H1 (cell line): ENCODE results near the gene MAPK8IP3. TPM values are rescaled to one million over a fixed set of nuclear protein-coding genes. Genes with fewer than 3 reads are reported as not detected.
A peak's percentile ranks its signal among the peaks of the same experiment; 100 is the strongest.

Experiments
- CTCF ChIA-PET: fragments of 300-600 bp; sonication (Branson Sonifier 250); formaldehyde crosslinking; loops from one replicate; lab custom pipeline; 2021; ENCODE audit not compliant: partially characterized antibody; lab: Charles Lee
- POLR2A ChIA-PET: fragments of 300-600 bp; sonication (Branson Sonifier 250); formaldehyde crosslinking; loops from one replicate; lab custom pipeline; 2021; ENCODE audit warnings: inconsistent platforms; ENCODE audit not compliant: partially characterized antibody; lab: Charles Lee
- DNase-seq, 2 experiments: peaks; one replicate each; pipeline versions ENCODE4 v3.0.0 to v3.0.0-alpha.2; 2010 to 2022; ENCODE audit warnings: low spot score in 2 of 2, low read depth in 1 of 2, mixed read lengths in 1 of 2
- FAIRE-seq: peaks from 2 replicates; lab custom pipeline; 2011; peaks lifted over from hg19 to GRCh38; lab: Jason Lieb, UNC
- H2AFZ ChIP-seq: 2 replicates; pipeline ENCODE4 v1.8.1; 2012; ENCODE audit warnings: low read length, inconsistent platforms
- H2AK5ac ChIP-seq: 2 replicates; pipeline ENCODE4 v1.6.1; 2013; ENCODE audit warnings: low read depth, low read length
- H2BK120ac ChIP-seq: replicated peaks from 2 replicates; pipeline ENCODE3; 2013; ENCODE audit warnings: low read depth, low read length, inconsistent platforms
- H2BK12ac ChIP-seq: 2 replicates; pipeline ENCODE4 v1.6.1; 2013; ENCODE audit warnings: low read depth, low read length
- H2BK15ac ChIP-seq: 2 replicates; pipeline ENCODE4 v1.6.1; 2013; ENCODE audit warnings: low read length
- H2BK20ac ChIP-seq: 2 replicates; pipeline ENCODE4 v1.6.1; 2013; ENCODE audit warnings: low read length
- H2BK5ac ChIP-seq: 2 replicates; pipeline ENCODE4 v1.6.1; 2013; ENCODE audit warnings: low read depth, low read length
- H3K14ac ChIP-seq: 2 replicates; pipeline ENCODE4 v1.6.1; 2013; ENCODE audit warnings: inconsistent platforms; ENCODE audit not compliant: insufficient read length
- H3K18ac ChIP-seq: 2 replicates; pipeline ENCODE4 v1.6.1; 2013; ENCODE audit warnings: low read length; ENCODE audit errors: extremely low read depth
- H3K23ac ChIP-seq: 2 replicates; pipeline ENCODE4 v1.6.1; 2013; ENCODE audit warnings: inconsistent platforms; ENCODE audit not compliant: insufficient read length
- H3K23me2 ChIP-seq: 2 replicates; pipeline ENCODE4 v1.6.1; 2013; ENCODE audit warnings: low read depth, low read length
- H3K27ac ChIP-seq: 2 replicates; pipeline ENCODE4 v1.6.1; 2011; ENCODE audit warnings: low read depth, low read length, inconsistent platforms
- H3K27me3 ChIP-seq, 4 experiments: replicated peaks in 1 of 4; 1 replicate in 1 of 4; 2 replicates in 3 of 4; pipeline versions ENCODE4 v1.6.1 to v1.8.1; 2011 to 2013; ENCODE audit warnings: low read length in 3 of 4, mild to moderate bottlenecking in 3 of 4, inconsistent platforms in 2 of 4, mixed read lengths in 2 of 4, moderate library complexity in 1 of 4; ENCODE audit not compliant: control insufficient read depth in 3 of 4, insufficient read depth in 3 of 4; ENCODE audit errors: extremely low read depth in 1 of 4
- H3K36me3 ChIP-seq, 4 experiments: 2 replicates each; pipeline versions ENCODE4 v1.6.1 to v1.8.1; 2011 to 2013; ENCODE audit warnings: mild to moderate bottlenecking in 4 of 4, low read length in 3 of 4, moderate library complexity in 2 of 4, control low read depth in 1 of 4, inconsistent platforms in 1 of 4; ENCODE audit not compliant: insufficient read depth in 4 of 4, control insufficient read depth in 2 of 4
- H3K4ac ChIP-seq: replicated peaks from 2 replicates; pipeline ENCODE3; 2013; ENCODE audit warnings: low read length, low read depth, mixed read lengths, inconsistent platforms; ENCODE audit not compliant: insufficient read length
- H3K4me1 ChIP-seq, 4 experiments: replicated peaks in 1 of 4; 1 replicate in 1 of 4; 2 replicates in 3 of 4; pipeline versions ENCODE4 v1.6.1 to v1.8.1; 2011 to 2013; ENCODE audit warnings: low read length in 3 of 4, inconsistent platforms in 2 of 4, mixed read lengths in 1 of 4; ENCODE audit not compliant: insufficient read depth in 4 of 4, control insufficient read depth in 3 of 4
- H3K4me2 ChIP-seq, 2 experiments: 2 replicates each; pipeline versions ENCODE4 v1.6.1 to v1.8.1; 2011 to 2013; ENCODE audit warnings: low read depth in 2 of 2, low read length in 2 of 2, control low read depth in 1 of 2, inconsistent platforms in 1 of 2, mild to moderate bottlenecking in 1 of 2; ENCODE audit not compliant: insufficient read depth in 1 of 2
- H3K4me3 ChIP-seq, 4 experiments: fragments of 200-600, 300-600 bp in 1 of 4; sonication (generic), shearing (Covaris generic), sonication (Bioruptor Twin) in 1 of 4; 2 replicates each; pipeline versions ENCODE4 v1.5.1 to v1.8.1; 2011 to 2016; ENCODE audit warnings: low read length in 4 of 4, low read depth in 3 of 4, control low read depth in 2 of 4, inconsistent platforms in 2 of 4, mild to moderate bottlenecking in 2 of 4, mixed read lengths in 1 of 4, moderate library complexity in 1 of 4; ENCODE audit not compliant: insufficient read depth in 2 of 4; ENCODE audit errors: extremely low read depth in 1 of 4
- H3K56ac ChIP-seq: replicated peaks from 2 replicates; pipeline ENCODE3; 2013; ENCODE audit warnings: low read depth, mild to moderate bottlenecking, mixed read lengths, low read length, inconsistent platforms; ENCODE audit not compliant: insufficient read length
- H3K79me1 ChIP-seq: 2 replicates; pipeline ENCODE4 v1.6.1; 2013; ENCODE audit warnings: low read depth, low read length, control low read depth
- H3K79me2 ChIP-seq, 2 experiments: 2 replicates each; pipeline versions ENCODE4 v1.6.1 to v1.8.1; 2012 to 2013; ENCODE audit warnings: low read length in 2 of 2, mild to moderate bottlenecking in 2 of 2, inconsistent platforms in 1 of 2; ENCODE audit not compliant: insufficient read depth in 2 of 2, control insufficient read depth in 1 of 2
- H3K9ac ChIP-seq, 4 experiments: replicated peaks in 1 of 4; 1 replicate in 1 of 4; 2 replicates in 3 of 4; pipeline versions ENCODE4 v1.6.1 to v1.8.1; 2011 to 2013; ENCODE audit warnings: low read depth in 3 of 4, low read length in 3 of 4, control low read depth in 2 of 4, mild to moderate bottlenecking in 2 of 4, moderate library complexity in 2 of 4, inconsistent platforms in 1 of 4; ENCODE audit errors: extremely low read depth in 1 of 4
- H3K9me3 ChIP-seq, 2 experiments: 2 replicates each; pipeline versions ENCODE4 v1.6.1 to v1.8.1; 2012 to 2013; ENCODE audit warnings: mild to moderate bottlenecking in 2 of 2, moderate library complexity in 2 of 2, control low read depth in 1 of 2, inconsistent platforms in 1 of 2, low read depth in 1 of 2, low read length in 1 of 2, mixed read lengths in 1 of 2; ENCODE audit not compliant: insufficient read depth in 2 of 2
- H4K20me1 ChIP-seq, 2 experiments: replicated peaks in 1 of 2; 2 replicates each; pipeline versions ENCODE3 to v1.8.1; 2011 to 2013; ENCODE audit warnings: inconsistent platforms in 2 of 2, low read length in 2 of 2, mild to moderate bottlenecking in 1 of 2; ENCODE audit not compliant: insufficient read depth in 2 of 2, control insufficient read depth in 1 of 2
- H4K5ac ChIP-seq: 2 replicates; pipeline ENCODE4 v1.6.1; 2013; ENCODE audit warnings: low read length, low read depth, mixed read lengths, inconsistent platforms; ENCODE audit not compliant: insufficient read length
- H4K8ac ChIP-seq: 2 replicates; pipeline ENCODE4 v1.8.0; 2013; ENCODE audit warnings: mild to moderate bottlenecking, moderate library complexity, low read length, inconsistent platforms; ENCODE audit not compliant: insufficient read depth; ENCODE audit errors: extremely low read depth
- H4K91ac ChIP-seq: replicated peaks from 2 replicates; pipeline ENCODE3; 2013; ENCODE audit warnings: low read length, mixed read lengths, inconsistent platforms; ENCODE audit not compliant: insufficient read length
- CBX8 ChIP-seq: fragments of 300-800, 300-1000 bp; sonication (generic); IDR thresholded peaks from 2 replicates; pipeline ENCODE4 v1.7.1; 2016; ENCODE audit warnings: low read depth, low read length, borderline replicate concordance
- CEBPB ChIP-seq: IDR thresholded peaks from 2 replicates; pipeline ENCODE4 v1.6.1; 2012; ENCODE audit warnings: low read depth, low read length
- CTBP2 ChIP-seq: IDR thresholded peaks from 2 replicates; pipeline ENCODE4 v1.7.0; 2011; ENCODE audit warnings: borderline replicate concordance, mild to moderate bottlenecking, moderate library complexity, mixed read lengths, low read length; ENCODE audit not compliant: insufficient read depth, insufficient read length
- EP300 ChIP-seq, 2 experiments: IDR thresholded peaks; 1 replicate in 1 of 2; 2 replicates in 1 of 2; pipeline ENCODE4 v1.6.1; 2011 to 2012; ENCODE audit warnings: low read depth in 2 of 2, low read length in 2 of 2, mild to moderate bottlenecking in 2 of 2, borderline replicate concordance in 1 of 2, inconsistent platforms in 1 of 2, moderate library complexity in 1 of 2
- PHF8 ChIP-seq: fragments of 200-600 bp; sonication (generic); conservative IDR thresholded peaks from 2 replicates; pipeline ENCODE4 v1.7.1; 2012; ENCODE audit warnings: low read depth, mild to moderate bottlenecking, inconsistent platforms, low read length, moderate library complexity
- SAP30 ChIP-seq: fragments of 300-600 bp; sonication (generic); IDR thresholded peaks from 2 replicates; pipeline ENCODE4 v1.7.1; 2012; ENCODE audit warnings: low read length, moderate library complexity, mild to moderate bottlenecking, inconsistent platforms; ENCODE audit not compliant: insufficient read depth, insufficient replicate concordance
- SP2 ChIP-seq: IDR thresholded peaks from 2 replicates; pipeline ENCODE4 v1.6.1; 2012; ENCODE audit warnings: mild to moderate bottlenecking, low read length, inconsistent platforms
- WGBS, 2 experiments: shearing (Covaris generic) in 1 of 2; methylation state at CpG; one replicate each; pipeline versions ENCODE4 v1.1.6 to v1.1.7; 2013 to 2015; ENCODE audit warnings: low lambda C conversion rate in 2 of 2, mixed read lengths in 2 of 2, inconsistent platforms in 1 of 2, low coverage in 1 of 2, missing lambda C conversion rate in 1 of 2; ENCODE audit not compliant: insufficient replicate concordance in 2 of 2, insufficient coverage in 1 of 2, insufficient read length in 1 of 2; ENCODE audit errors: extremely low coverage in 1 of 2, missing lambda C conversion rate in 1 of 2; 5-methylcytosine and 5-hydroxymethylcytosine counted together
- polyA plus RNA-seq, 7 experiments: library from polyadenylated mRNA; depleted of rRNA in 3 of 7; stranded (reverse) in 5 of 7; unstranded in 2 of 7; fragments of >200 nt in 5 of 7; fragments of 200-250 nt in 2 of 7; gene quantifications; 1 replicate in 5 of 7; 2 replicates in 1 of 7; 4 replicates in 1 of 7; pipeline versions ENCODE4 v1.2.1 to v1.2.3, GENCODE V29; 2011 to 2013; ENCODE audit warnings: missing spikeins in 2 of 7, mixed read lengths in 2 of 7
- total RNA-seq: library from RNA; stranded (reverse); fragmentation: NEBNext Ultra II Directional; extraction: Animal tissue kit (Norgen Biotek cat#: 25700); gene quantifications from 2 replicates; pipeline ENCODE4 v1.2.1, GENCODE V29; 2021
- TF ChIP-seq, protein P1 (sequence below): IDR thresholded peaks from 2 replicates; pipeline ENCODE4 v1.6.1; 2012; ENCODE audit warnings: low read length, inconsistent platforms

Gene MAPK8IP3
- total and polyA plus RNA-seq, 2 of the 8 experiments (the other 6 are each of a cell fraction or from before 2014, with no cell fraction given) = 16.9 to 43.4 TPM

- Histone ChIP-seq H2BK20ac (no peak overlapping the region), H2BK15ac (no peak overlapping the region), H4K91ac (peak overlapping the region; percentile 98), H3K79me1 (peaks cover 10% of the 10 kb centered on the region), H3K4me1 (peaks cover 0 to 16% (median 3%) of the 10 kb centered on the region in 4 experiments; a peak in 4 of 7 replicates), H3K23me2 (peaks cover 11% of the 10 kb centered on the region), H3K4me2 (peak overlapping the region; percentile 68 to 94), H3K56ac (peak overlapping the region; percentile 70), H3K18ac (peak overlapping the region; percentile 53), H2BK12ac (peak overlapping the region; percentile 23; the same call in 1 of the 2 replicates), H2AK5ac (peak overlapping the region; percentile 11; the same call in 1 of the 2 replicates), H3K14ac (peak overlapping the region; percentile 99), H2BK120ac (peak overlapping the region; percentile 21), H3K36me3 (peaks cover 4 to 10% (median 7%) of the 10 kb centered on the region in 4 experiments; a peak in 6 of 8 replicates), H3K79me2 (peaks cover 3 to 45% of the 10 kb centered on the region in 2 experiments; a peak in 3 of 4 replicates), H4K20me1 (peaks cover 13 to 20% of the 10 kb centered on the region in 2 experiments), H2AFZ (peak overlapping the region; percentile 61; the same call in 1 of the 2 replicates), H3K27me3 (no peaks in the 10 kb centered on the region), H3K23ac (peak overlapping the region; percentile 9), H3K9me3 (no peaks in the 10 kb centered on the region), H3K4me3 (peak overlapping the region; percentile 89 to 97 (median 94)), H4K8ac (peak overlapping the region; percentile 94), H3K9ac (peak overlapping the region; percentile 51 to 91 (median 76)), H2BK5ac (no peak overlapping the region), H4K5ac (peak overlapping the region; percentile 65), H3K27ac (no peak overlapping the region), H3K4ac (peak overlapping the region; percentile 98)
- POLR2A ChIA-PET = interaction anchor here (0.6 to 4.4 kb wide), 23 partner anchors 7 to 1637 kb away, joined by 3 to 35 read pairs (median 4); partner anchors contain the start of genes EME2, JPT2, MRPS34 and NME3
- 1% methylated on average over 30 of the region's 62 CpGs; no CpG with 5 or more reads in 1 of the 2 experiments for WGBS, 2 experiments
- FAIRE-seq = no peak
- DNase-seq = peak in 1 of 2 experiments; percentile 48
- CTCF ChIA-PET = interaction anchor here (0.6 to 2.1 kb wide), 18 partner anchors 9 to 360 kb away, joined by 3 to 16 read pairs (median 5); partner anchors contain the start of genes EME2 and MRPS34
- TF ChIP-seq CBX8 = no peak
- TF ChIP-seq, protein P1, sequence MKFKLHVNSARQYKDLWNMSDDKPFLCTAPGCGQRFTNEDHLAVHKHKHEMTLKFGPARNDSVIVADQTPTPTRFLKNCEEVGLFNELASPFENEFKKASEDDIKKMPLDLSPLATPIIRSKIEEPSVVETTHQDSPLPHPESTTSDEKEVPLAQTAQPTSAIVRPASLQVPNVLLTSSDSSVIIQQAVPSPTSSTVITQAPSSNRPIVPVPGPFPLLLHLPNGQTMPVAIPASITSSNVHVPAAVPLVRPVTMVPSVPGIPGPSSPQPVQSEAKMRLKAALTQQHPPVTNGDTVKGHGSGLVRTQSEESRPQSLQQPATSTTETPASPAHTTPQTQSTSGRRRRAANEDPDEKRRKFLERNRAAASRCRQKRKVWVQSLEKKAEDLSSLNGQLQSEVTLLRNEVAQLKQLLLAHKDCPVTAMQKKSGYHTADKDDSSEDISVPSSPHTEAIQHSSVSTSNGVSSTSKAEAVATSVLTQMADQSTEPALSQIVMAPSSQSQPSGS = no peak
- no peak for TF ChIP-seq CEBPB
- peak; percentile 49 for TF ChIP-seq SAP30
- TF ChIP-seq EP300 (IDR thresholded peaks at IDR 0.05; ENCODE audit: borderline replicate concordance in 1 of 2, low read depth in 2 of 2, low read length in 2 of 2) = no peak
- TF ChIP-seq PHF8 = no peak
- no peak for TF ChIP-seq CTBP2
- TF ChIP-seq SP2 = no peak
Observed at GRCh38 chr16:1706386-1707192, 594 bp downstream of the MAPK8IP3 start.
